Thoracic aorta (tissue), 2 donors: Measurements from ENCODE around the gene IL21R. TPM values are rescaled to one million over a fixed set of nuclear protein-coding genes. Genes with fewer than 3 reads are reported as not detected.

ENCODE experiments used
- ATAC-seq: fragments of 150-250 bp; one replicate; pipeline ENCODE4 v1.8.0; 2017; ENCODE audit warnings: low read depth; ENCODE audit not compliant: insufficient number of reproducible peaks, low FRiP score
- DNase-seq: peaks from one replicate; pipeline ENCODE4 v3.0.0-alpha.2; 2020; ENCODE audit warnings: low spot score
- H3K27ac ChIP-seq, 2 donors: fragments of 200-600 bp; sonication (generic); 1 replicate in 1 of 2; 2 replicates in 1 of 2; pipeline ENCODE4 v1.5.1; 2016; ENCODE audit warnings: mild to moderate bottlenecking in 2 of 2, moderate library complexity in 2 of 2
- H3K27me3 ChIP-seq: fragments of 200-600 bp; sonication (generic); replicated peaks from 2 replicates; pipeline ENCODE4 v1.6.0; 2016; ENCODE audit warnings: mild to moderate bottlenecking; ENCODE audit not compliant: insufficient read depth
- H3K36me3 ChIP-seq: fragments of 200-600 bp; sonication (generic); one replicate; pipeline ENCODE4 v1.5.1; 2016
- H3K4me1 ChIP-seq, 2 donors: fragments of 200-600 bp; sonication (generic); 1 replicate in 1 of 2; 2 replicates in 1 of 2; pipeline versions ENCODE4 v1.5.1 to v1.6.0; 2016; ENCODE audit warnings: low read depth in 2 of 2, mild to moderate bottlenecking in 1 of 2; ENCODE audit not compliant: control insufficient read depth in 1 of 2
- H3K4me3 ChIP-seq: fragments of 200-600 bp; sonication (generic); 2 replicates; pipeline ENCODE4 v1.5.1; 2016; ENCODE audit warnings: mild to moderate bottlenecking
- H3K9me3 ChIP-seq: fragments of 200-600 bp; sonication (generic); 2 replicates; pipeline ENCODE4 v1.5.1; 2016
- total RNA-seq, 2 donors: library from RNA; depleted of rRNA; stranded (reverse); fragments of >200 nt; gene quantifications; one replicate each; pipeline versions ENCODE4 v1.1.0 to v1.2.3, GENCODE V29; 2016
- TF ChIP-seq, protein P1 (sequence below): fragments of 200-600 bp; sonication (generic); IDR thresholded peaks from one replicate; pipeline ENCODE4 v1.5.1; 2019; ENCODE audit warnings: antibody characterized with exemption

Gene IL21R
- total RNA-seq, 2 donors from 2014 or later: 0.14 to 1.8 TPM

DNA sequence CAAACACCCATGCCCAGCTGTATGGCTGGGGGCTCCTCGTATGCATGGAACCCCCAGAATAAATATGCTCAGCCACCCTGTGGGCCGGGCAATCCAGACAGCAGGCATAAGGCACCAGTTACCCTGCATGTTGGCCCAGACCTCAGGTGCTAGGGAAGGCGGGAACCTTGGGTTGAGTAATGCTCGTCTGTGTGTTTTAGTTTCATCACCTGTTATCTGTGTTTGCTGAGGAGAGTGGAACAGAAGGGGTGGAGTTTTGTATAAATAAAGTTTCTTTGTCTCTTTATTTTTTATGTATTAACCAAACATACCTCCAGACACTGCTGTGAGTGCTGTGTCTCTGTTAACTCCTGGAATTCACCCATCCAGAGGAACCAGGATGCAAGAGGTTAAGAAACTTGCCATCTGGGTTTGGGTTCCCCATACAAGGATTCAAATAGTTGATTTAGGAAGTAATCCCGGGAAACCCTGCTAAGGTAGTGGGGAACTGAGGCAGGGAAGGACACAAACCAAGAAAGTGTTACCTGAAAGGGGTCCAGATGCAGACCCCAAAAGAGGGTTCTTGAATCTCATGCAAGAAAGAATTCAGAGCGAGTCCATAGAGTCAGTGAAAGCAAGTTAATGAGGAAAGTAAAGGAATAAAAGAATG, 37.4 kb upstream of the IL21R start:
- H3K36me3 ChIP-seq: peaks cover 18% of the 10 kb centered on the region
- H3K27ac ChIP-seq: no peak overlapping the region
- ATAC-seq (no peak), DNase-seq (no peak)
- TF ChIP-seq, protein P1, sequence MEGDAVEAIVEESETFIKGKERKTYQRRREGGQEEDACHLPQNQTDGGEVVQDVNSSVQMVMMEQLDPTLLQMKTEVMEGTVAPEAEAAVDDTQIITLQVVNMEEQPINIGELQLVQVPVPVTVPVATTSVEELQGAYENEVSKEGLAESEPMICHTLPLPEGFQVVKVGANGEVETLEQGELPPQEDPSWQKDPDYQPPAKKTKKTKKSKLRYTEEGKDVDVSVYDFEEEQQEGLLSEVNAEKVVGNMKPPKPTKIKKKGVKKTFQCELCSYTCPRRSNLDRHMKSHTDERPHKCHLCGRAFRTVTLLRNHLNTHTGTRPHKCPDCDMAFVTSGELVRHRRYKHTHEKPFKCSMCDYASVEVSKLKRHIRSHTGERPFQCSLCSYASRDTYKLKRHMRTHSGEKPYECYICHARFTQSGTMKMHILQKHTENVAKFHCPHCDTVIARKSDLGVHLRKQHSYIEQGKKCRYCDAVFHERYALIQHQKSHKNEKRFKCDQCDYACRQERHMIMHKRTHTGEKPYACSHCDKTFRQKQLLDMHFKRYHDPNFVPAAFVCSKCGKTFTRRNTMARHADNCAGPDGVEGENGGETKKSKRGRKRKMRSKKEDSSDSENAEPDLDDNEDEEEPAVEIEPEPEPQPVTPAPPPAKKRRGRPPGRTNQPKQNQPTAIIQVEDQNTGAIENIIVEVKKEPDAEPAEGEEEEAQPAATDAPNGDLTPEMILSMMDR: no peak
- H3K27me3 ChIP-seq: no peaks in the 10 kb centered on the region
- H3K4me3 ChIP-seq: no peak overlapping the region
- peaks cover 6 to 8% of the 10 kb centered on the region in 2 donors for H3K4me1 ChIP-seq
- H3K9me3 ChIP-seq: no peaks in the 10 kb centered on the region

DNA sequence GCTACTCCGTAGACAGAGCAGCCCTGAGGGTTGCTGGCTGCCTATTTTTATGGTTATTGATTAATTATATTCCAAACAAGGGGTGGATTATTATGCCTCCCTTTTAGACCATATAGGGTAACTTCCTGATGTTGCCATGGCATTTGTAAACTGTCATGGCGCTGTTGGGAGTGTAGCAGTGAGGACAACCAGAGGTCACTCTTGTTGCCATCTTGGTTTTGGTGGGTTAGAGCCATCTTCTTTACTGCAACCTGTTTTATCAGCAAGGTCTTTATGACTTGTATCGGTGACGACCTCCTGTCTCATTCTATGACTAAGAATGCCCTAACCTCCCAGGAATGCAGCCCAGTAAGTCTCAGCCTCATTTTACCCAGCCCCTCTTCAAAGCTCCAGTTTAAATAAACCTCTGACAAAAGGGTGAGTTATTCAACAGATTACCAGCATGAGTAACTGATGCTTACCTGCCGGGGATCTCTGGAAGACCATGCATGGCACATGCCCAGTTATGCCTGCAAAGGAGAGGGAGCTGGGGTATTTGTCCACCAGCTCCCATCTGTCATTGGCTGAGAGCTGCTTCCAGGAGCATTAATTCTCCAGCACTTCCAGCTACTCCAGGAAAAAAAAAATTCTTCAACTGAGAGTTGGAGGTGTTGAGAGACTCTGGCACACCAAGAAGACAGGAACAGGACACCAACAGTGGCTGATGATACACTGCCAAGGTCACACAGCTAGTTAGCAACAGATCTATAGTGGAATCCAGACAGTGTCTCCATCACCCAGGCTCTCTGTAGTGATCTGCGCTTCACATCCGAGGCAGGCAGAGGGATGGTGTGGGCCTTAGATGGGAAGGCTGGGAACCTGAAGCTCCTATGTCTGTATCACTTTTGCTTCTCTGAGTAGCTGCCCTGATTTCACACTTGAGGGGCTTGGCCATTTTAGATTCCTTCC, 36.6 kb upstream of the IL21R start:
- ATAC-seq: no peak
- TF ChIP-seq, protein P1: no peak
- Histone ChIP-seq H3K4me3 (no peak overlapping the region), H3K36me3 (peaks cover 17% of the 10 kb centered on the region), H3K27me3 (no peaks in the 10 kb centered on the region), H3K27ac (no peak overlapping the region), H3K9me3 (no peaks in the 10 kb centered on the region), H3K4me1 (peaks cover 6 to 8% of the 10 kb centered on the region in 2 donors)
- no peak for DNase-seq

DNA sequence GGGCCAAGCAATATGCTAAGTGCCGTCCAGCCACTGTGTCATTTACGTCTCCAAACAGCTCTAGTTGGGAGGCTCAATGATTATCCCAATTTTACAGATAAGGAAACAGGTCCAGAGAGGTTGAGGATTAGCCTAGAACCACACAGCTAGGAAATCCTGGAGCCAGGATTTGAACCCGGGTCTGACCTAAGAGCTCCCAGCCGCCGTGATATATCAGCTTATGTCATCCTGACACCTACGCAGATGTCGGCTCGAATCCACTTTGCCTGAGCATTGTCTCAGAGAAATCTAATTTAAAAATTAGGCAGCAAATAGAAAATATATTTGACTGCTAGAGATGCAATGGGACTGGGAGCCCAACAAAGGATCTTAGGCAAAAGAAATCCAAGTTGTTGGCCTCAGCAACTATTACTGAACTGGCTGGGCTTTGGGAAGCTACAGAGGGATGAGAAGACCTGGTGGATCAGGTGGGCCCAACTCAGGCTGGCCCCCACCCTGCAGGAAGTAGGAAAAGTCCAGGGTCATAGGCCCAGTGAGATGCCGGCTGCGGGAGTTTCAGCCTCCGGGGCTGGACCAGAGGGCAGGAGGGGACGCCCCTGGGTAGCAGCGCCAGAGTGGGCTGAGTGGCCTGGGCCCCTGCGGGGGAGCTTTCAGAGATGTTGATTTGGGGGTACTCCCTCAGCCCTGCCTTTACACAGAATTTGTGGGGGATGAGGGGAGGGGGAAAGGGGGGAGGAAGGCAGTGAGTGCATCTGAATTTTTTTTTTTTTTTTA, 35.1 kb upstream of the IL21R start:
- Histone ChIP-seq H3K36me3 (peaks cover 17% of the 10 kb centered on the region), H3K27me3 (no peaks in the 10 kb centered on the region), H3K9me3 (no peaks in the 10 kb centered on the region), H3K4me1 (peaks cover 6 to 8% of the 10 kb centered on the region in 2 donors), H3K27ac (peak overlapping the region in 1 of 2 donors; percentile 30), H3K4me3 (peak overlapping the region; percentile 66)
- DNase-seq (no peak), ATAC-seq (no peak)
- TF ChIP-seq, protein P1: no peak

DNA sequence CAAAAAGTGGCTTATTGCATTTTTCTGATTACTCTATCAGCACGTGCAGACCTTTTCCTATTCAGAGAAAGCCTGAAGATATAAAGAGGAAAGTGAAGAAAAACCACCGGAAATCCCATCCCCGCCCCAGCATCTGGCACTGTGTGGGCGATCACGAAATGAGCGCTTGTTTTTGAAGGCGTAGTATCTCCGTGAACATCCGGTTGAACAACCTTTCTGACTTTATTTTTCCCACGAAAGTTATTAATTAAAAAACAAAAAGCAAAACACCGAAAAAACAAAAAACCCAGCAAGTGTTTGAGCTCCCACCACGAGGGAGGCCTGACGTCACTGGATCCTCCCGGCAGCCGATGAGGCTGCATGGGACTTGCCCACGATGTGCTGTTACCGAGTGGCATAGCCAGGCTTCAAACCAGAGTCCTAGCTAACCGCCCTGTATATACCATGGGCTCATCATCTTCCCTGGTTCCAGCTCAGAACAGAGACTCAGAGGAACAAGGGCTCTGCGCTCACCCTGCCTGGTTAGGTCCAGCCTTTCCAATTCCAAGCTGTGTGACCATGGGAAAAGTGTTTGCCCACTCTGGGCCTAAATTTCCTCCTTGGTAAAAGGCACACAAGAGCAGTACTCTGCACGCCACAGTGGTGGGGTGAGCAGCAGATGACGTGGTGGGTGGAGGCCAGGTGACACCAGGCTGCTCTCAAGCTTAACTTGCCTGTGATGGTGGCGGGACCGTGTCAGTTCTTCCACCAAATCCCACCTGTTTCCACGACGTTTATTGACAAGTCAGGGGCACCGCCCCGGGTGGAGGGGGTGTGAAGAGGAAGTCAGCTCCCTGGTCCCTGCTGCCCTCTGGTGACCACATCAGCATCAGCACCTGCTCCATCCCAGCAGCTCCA, 34.3 kb upstream of the IL21R start:
- H3K27me3 ChIP-seq: no peaks in the 10 kb centered on the region
- H3K36me3 ChIP-seq: peaks cover 9% of the 10 kb centered on the region
- peak overlapping the region; percentile 66 for H3K4me3 ChIP-seq
- DNase-seq (peak; percentile 53), ATAC-seq (peak; percentile 29)
- H3K4me1 ChIP-seq: peaks cover 6 to 8% of the 10 kb centered on the region in 2 donors
- peak overlapping the region; percentile 12 to 47 for H3K27ac ChIP-seq
- no peaks in the 10 kb centered on the region for H3K9me3 ChIP-seq
- TF ChIP-seq, protein P1: peak; percentile 78
